Transverse colon (tissue), 4 donors: ENCODE measurements around the gene DOCK10. TPM values are rescaled to one million over a fixed set of nuclear protein-coding genes. Genes with fewer than 3 reads are reported as not detected.

Experiments used
- DNase-seq: peaks from one replicate; pipeline ENCODE4 v3.0.0-alpha.2; 2019
- H3K27ac ChIP-seq, 4 donors: fragments of 200-600 bp; sonication (generic); 2 replicates each; pipeline ENCODE4 v1.5.1; 2016 to 2018; ENCODE audit warnings: inconsistent platforms in 4 of 4
- H3K27me3 ChIP-seq: fragments of 200-600 bp; sonication (generic); 2 replicates; pipeline ENCODE4 v1.5.1; 2017; ENCODE audit warnings: inconsistent platforms
- H3K36me3 ChIP-seq, 4 donors: fragments of 200-600 bp; sonication (generic); 2 replicates each; pipeline ENCODE4 v1.5.1; 2017 to 2019; ENCODE audit warnings: inconsistent platforms in 4 of 4
- H3K4me1 ChIP-seq, 4 donors: fragments of 200-600 bp; sonication (generic); 2 replicates each; pipeline ENCODE4 v1.5.1; 2017 to 2020; ENCODE audit warnings: inconsistent platforms in 4 of 4
- H3K4me3 ChIP-seq, 4 donors: fragments of 200-600 bp; sonication (generic); 1 replicate in 1 of 4; 2 replicates in 3 of 4; pipeline versions ENCODE4 v1.5.1 to v1.6.1; 2017 to 2019; ENCODE audit warnings: inconsistent platforms in 4 of 4
- H3K9me3 ChIP-seq, 2 donors: fragments of 200-600 bp; sonication (generic); 2 replicates each; pipeline ENCODE4 v1.5.1; 2017 to 2019; ENCODE audit warnings: inconsistent platforms in 2 of 2
- EP300 ChIP-seq: sonication (generic); formaldehyde crosslinking; IDR thresholded peaks from one replicate; pipeline ENCODE4 v1.6.1; 2017; ENCODE audit warnings: antibody characterized with exemption, low read depth
- POLR2A ChIP-seq: fragments of 450-650 bp; IDR thresholded peaks from one replicate; pipeline ENCODE4 v1.6.1; 2016; ENCODE audit warnings: antibody characterized with exemption, mild to moderate bottlenecking, moderate library complexity
- POLR2AphosphoS5 ChIP-seq, 3 donors: sonication (generic); formaldehyde crosslinking; IDR thresholded peaks; one replicate each; pipeline ENCODE4 v1.6.1; 2016; ENCODE audit warnings: antibody characterized with exemption in 3 of 3
- WGBS, 2 donors: methylation state at CpG; one replicate each; pipeline ENCODE4 v1.1.5; 2018; ENCODE audit warnings: low coverage in 1 of 2; 5-methylcytosine and 5-hydroxymethylcytosine counted together
- in situ Hi-C, 4 donors: fragments of 200-750 bp; cut with MboI; loops; one replicate each; pipeline versions ENCODE4 v1.15.0 to v1.15.1; 2017; ENCODE audit warnings: low sequenced_read_pairs in 3 of 4, low pct_ligation_motif_present in 1 of 4, low pct_unique_long_range_greater_than_20kb in 1 of 4
- intact Hi-C: fragments of 100-400 bp; cut with DNase I; formaldehyde crosslinking; loops from one replicate; pipeline ENCODE4 v1.15.1; 2023; ENCODE audit warnings: low total_unique reads
- total RNA-seq, 4 donors: library from RNA; depleted of rRNA; stranded (reverse); fragments of >200 nt; gene quantifications; one replicate each; pipeline ENCODE4 v1.1.0, GENCODE V29; 2016
- TF ChIP-seq, protein P1 (sequence below), 5 experiments: fragments of 200-600 bp in 3 of 5; fragments of 450-650 bp in 2 of 5; sonication (generic) in 3 of 5; IDR thresholded peaks; 1 replicate in 2 of 5; 2 replicates in 3 of 5; pipeline ENCODE4 v1.5.1; 2016 to 2017; ENCODE audit warnings: antibody characterized with exemption in 5 of 5, inconsistent platforms in 3 of 5, mild to moderate bottlenecking in 2 of 5, moderate library complexity in 1 of 5

DOCK10 gene
- total RNA-seq, 4 donors from 2014 or later, result 5.2 to 64.7 (median 14.5) TPM

DNA sequence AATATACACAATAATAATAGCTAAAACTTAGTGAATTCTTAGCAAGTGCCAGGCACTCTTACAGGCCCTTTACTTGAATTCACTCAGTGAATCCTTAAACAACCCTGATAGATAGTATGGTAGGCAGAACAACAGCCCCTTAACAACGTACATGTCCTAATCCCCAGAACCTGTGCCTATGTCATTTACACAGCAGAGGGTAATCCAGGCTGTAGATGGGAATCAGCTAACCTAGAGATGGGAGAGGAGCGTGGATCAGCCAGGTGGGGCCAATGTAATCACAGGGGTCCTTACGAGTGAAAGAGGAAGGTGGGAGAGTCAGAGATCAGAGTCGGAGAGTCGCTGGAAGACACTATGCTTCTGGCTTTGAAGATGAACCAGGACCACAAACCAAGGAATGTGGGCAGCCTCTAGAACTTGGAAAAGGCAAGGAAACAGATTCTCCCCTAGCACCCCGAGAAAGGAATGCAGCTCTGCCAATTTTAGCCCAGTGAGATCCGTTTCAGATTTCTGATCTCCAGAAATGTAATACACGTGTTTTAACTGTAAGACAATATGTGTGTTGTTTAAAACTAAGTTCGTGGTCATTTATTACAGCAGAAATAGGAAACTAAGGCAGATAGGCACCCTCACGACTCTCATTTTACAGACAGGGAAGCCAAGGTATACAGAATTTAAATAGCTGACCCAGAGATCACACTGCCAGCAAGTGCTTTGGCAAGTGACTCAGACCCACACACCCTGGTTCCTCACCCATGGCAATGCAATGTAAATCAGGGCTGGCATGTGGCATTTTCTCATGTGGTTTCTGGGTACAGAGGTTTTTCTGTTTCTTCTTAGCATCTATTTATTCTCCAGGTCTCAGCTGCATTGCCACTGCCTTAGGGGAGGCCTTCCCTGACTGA lies 68.9 kb downstream of the DOCK10 start:
- peak; percentile 68 for DNase-seq
- intact Hi-C loops, result no loop called here
- in situ Hi-C loops, result no loop called here
- H3K27ac ChIP-seq, result peak overlapping the region; percentile 53 to 71 (median 56)
- no peaks in the 10 kb centered on the region for H3K36me3 ChIP-seq
- no peaks in the 10 kb centered on the region for H3K9me3 ChIP-seq
- no peak overlapping the region for H3K4me3 ChIP-seq
- no peak for TF ChIP-seq POLR2A
- TF ChIP-seq POLR2AphosphoS5 (IDR thresholded peaks at IDR 0.05), result peak in 1 of 3 donors; percentile 37
- peaks cover 0 to 44% (median 12%) of the 10 kb centered on the region in 4 donors for H3K4me1 ChIP-seq
- 60 to 73% methylated on average over 6 to 10 of the region's 10 CpGs for WGBS, 2 donors
- H3K27me3 ChIP-seq, result no peaks in the 10 kb centered on the region

DNA sequence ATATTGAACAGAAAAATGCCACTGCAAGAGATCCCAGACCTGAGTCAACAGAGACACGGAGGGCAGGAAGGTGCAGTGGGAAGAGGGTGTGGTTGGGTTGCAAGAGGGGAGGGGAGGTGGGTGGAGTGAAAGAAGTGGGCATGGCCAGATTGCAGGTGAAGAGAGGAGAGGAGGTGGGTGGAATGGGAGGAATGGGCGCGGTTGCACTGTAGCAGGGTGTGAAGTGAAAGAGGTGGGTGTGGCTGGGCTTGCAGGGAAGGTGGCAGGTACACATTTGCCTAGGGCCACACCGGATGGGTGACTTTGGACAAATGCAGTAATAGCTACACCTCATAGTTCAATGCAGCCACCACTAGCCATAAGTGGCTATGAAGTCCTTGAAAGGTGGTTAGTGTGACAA lies 71.1 kb downstream of the DOCK10 start:
- WGBS, 2 donors, result 46 to 63% methylated on average over 2 to 4 of the region's 4 CpGs
- H3K4me3 ChIP-seq, result no peak overlapping the region
- peak overlapping the region; percentile 42 to 62 (median 60) for H3K27ac ChIP-seq
- in situ Hi-C loops (no loop called here), intact Hi-C loops (no loop called here)
- peak; percentile 93 for DNase-seq
- no peaks in the 10 kb centered on the region for H3K36me3 ChIP-seq
- H3K4me1 ChIP-seq, result peaks cover 0 to 60% (median 18%) of the 10 kb centered on the region in 4 donors
- TF ChIP-seq POLR2A (no peak), POLR2AphosphoS5 (IDR thresholded peaks at IDR 0.05) (peak in 1 of 3 donors; percentile 51)
- TF ChIP-seq, protein P1, sequence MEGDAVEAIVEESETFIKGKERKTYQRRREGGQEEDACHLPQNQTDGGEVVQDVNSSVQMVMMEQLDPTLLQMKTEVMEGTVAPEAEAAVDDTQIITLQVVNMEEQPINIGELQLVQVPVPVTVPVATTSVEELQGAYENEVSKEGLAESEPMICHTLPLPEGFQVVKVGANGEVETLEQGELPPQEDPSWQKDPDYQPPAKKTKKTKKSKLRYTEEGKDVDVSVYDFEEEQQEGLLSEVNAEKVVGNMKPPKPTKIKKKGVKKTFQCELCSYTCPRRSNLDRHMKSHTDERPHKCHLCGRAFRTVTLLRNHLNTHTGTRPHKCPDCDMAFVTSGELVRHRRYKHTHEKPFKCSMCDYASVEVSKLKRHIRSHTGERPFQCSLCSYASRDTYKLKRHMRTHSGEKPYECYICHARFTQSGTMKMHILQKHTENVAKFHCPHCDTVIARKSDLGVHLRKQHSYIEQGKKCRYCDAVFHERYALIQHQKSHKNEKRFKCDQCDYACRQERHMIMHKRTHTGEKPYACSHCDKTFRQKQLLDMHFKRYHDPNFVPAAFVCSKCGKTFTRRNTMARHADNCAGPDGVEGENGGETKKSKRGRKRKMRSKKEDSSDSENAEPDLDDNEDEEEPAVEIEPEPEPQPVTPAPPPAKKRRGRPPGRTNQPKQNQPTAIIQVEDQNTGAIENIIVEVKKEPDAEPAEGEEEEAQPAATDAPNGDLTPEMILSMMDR (IDR thresholded peaks at IDR 0.05), result no peak
- no peaks in the 10 kb centered on the region for H3K27me3 ChIP-seq
- H3K9me3 ChIP-seq, result no peaks in the 10 kb centered on the region

DNA sequence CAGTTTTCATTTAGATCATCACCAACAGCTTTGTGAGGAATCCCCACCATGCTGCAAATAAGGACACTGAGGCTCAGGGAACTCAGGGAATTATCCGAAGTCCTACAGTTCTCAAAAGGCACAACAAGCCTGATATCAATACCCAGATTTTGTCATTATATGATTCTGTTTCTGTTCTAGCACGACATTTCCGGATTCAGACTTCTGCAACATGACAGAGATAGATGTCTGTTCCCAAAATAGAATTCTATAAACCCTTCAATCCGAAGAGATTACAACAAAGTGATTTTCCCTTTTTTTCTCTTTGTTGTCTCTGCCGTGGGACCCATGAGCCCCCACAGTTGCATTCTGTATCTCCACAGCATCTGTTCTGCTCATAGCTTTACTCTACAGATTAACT lies 72.0 kb downstream of the DOCK10 start:
- no peaks in the 10 kb centered on the region for H3K9me3 ChIP-seq
- DNase-seq, result no peak
- no peak overlapping the region for H3K4me3 ChIP-seq
- intact Hi-C loops, result no loop called here
- no peaks in the 10 kb centered on the region for H3K36me3 ChIP-seq
- TF ChIP-seq POLR2A (no peak), POLR2AphosphoS5 (IDR thresholded peaks at IDR 0.05) (no peak), EP300 (no peak)
- TF ChIP-seq, protein P1 (IDR thresholded peaks at IDR 0.05), result no peak
- H3K27me3 ChIP-seq, result no peaks in the 10 kb centered on the region
- WGBS, 2 donors, result 59 to 64% methylated on average over 4 to 5 of the region's 5 CpGs
- H3K27ac ChIP-seq, result peak overlapping the region; percentile 26 to 62 (median 60)
- in situ Hi-C loops, result no loop called here
- peaks cover 0 to 68% (median 18%) of the 10 kb centered on the region in 4 donors for H3K4me1 ChIP-seq

DNA sequence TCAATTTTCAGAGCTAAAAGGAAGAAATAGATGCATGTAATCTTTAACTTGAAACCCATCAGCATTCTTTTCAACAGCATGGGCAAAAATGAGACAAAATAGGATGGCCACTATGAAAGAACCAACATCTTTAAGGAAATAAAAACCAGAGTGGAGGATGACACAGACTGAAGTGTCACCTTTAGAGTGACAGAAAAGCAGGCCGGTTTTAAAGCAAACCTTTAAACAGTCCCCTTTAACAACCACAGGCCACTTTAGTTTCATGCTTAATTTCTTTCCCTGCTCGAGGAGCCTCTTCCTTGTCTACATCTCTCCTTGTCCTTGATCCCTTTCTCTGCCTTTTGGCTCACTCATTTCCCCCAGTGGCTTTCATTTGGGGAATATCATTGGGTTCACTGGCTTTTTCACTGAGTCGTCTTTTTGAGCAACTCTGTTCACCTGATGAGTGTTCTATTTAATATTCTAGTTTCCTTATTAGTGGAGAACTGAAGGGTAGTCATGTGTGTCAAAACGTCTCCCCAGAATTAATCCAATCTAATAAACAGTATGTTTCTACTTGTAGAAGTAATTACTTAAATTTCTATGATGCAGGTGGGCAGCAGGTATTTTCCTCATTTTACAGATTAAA lies 72.5 kb downstream of the DOCK10 start:
- in situ Hi-C loops (no loop called here), intact Hi-C loops (no loop called here)
- Histone ChIP-seq H3K9me3 (no peaks in the 10 kb centered on the region), H3K27ac (peak overlapping the region; percentile 26 to 62 (median 60)), H3K4me1 (peaks cover 0 to 69% (median 18%) of the 10 kb centered on the region in 4 donors), H3K27me3 (no peaks in the 10 kb centered on the region), H3K36me3 (no peaks in the 10 kb centered on the region), H3K4me3 (no peak overlapping the region)
- 57 to 78% methylated on average over 3 to 4 of the region's 4 CpGs for WGBS, 2 donors
- no peak for DNase-seq
- TF ChIP-seq POLR2AphosphoS5 (IDR thresholded peaks at IDR 0.05), result no peak
- TF ChIP-seq EP300, result no peak
- no peak for TF ChIP-seq POLR2A
- TF ChIP-seq, protein P1 (IDR thresholded peaks at IDR 0.05), result no peak
